ENCODE results near the gene ZNF10.

- TF ChIP-seq POLR2A (IDR thresholded peaks at IDR 0.05), result no peak
- no peak for TF ChIP-seq CTCF (IDR thresholded peaks at IDR 0.05)
- no peak for TF ChIP-seq POLR2AphosphoS5 (IDR thresholded peaks at IDR 0.05)
Observed at GRCh38 chr12:133203344-133204263, 73.2 kb downstream of the ZNF10 start.
